DMS114 treated with DMSO at 0.1 percent for 48 hours (cell line): ENCODE results near the gene CREBRF.
"Not testable (repeated sequence)": the region's sequence is repeated elsewhere in the genome, so short reads cannot be mapped to it uniquely, and the experiment has no call there.

ENCODE experiments used
- DNase-seq: peaks from one replicate; lab custom pipeline; 2025; ENCODE audit not compliant: unreplicated experiment; lab: John Stamatoyannopoulos, UW

The CREBRF gene

GRCh38 chr5:173035904-173036707, 20.0 kb upstream of the CREBRF start:
- DNase-seq, result no peak

- DNase-seq, result no peak
Measured at GRCh38 chr5:173039188-173039587, 17.0 kb upstream of the CREBRF start.

- DNase-seq, result no peak
Measured at GRCh38 chr5:173039964-173040363, 16.2 kb upstream of the CREBRF start.

GRCh38 chr5:173041881-173042762, 14.0 kb upstream of the CREBRF start:
- no peak for DNase-seq

- DNase-seq, result no peak
Measured at GRCh38 chr5:173042763-173043107, 13.4 kb upstream of the CREBRF start.

GRCh38 chr5:173045474-173045873, 10.7 kb upstream of the CREBRF start:
- no peak for DNase-seq

- not testable (repeated sequence) for DNase-seq
Measured at GRCh38 chr5:173047096-173047837, 8.9 kb upstream of the CREBRF start.

GRCh38 chr5:173047838-173048105, 8.4 kb upstream of the CREBRF start:
- DNase-seq, result no peak

- DNase-seq, result no peak
Measured at GRCh38 chr5:173050791-173051190, 5.4 kb upstream of the CREBRF start.

- no peak for DNase-seq
Measured at GRCh38 chr5:173051746-173052145, 4.4 kb upstream of the CREBRF start.

- no peak for DNase-seq
Measured at GRCh38 chr5:173053041-173053440, 3.1 kb upstream of the CREBRF start.

GRCh38 chr5:173055042-173055721, 970 bp upstream of the CREBRF start:
- DNase-seq, result no peak

- no peak for DNase-seq
Measured at GRCh38 chr5:173055722-173055982, 500 bp upstream of the CREBRF start.

- DNase-seq, result no peak
Measured at GRCh38 chr5:173056783-173057061, 570 bp downstream of the CREBRF start.

GRCh38 chr5:173057062-173057924, 1.1 kb downstream of the CREBRF start:
- DNase-seq, result peak; percentile 95

GRCh38 chr5:173062141-173062540, 6.0 kb downstream of the CREBRF start:
- DNase-seq, result no peak

GRCh38 chr5:173065155-173065554, 9.0 kb downstream of the CREBRF start:
- no peak for DNase-seq

GRCh38 chr5:173069671-173070070, 13.5 kb downstream of the CREBRF start:
- DNase-seq, result no peak

- no peak for DNase-seq
Measured at GRCh38 chr5:173075137-173075843, 19.1 kb downstream of the CREBRF start.

- no peak for DNase-seq
Measured at GRCh38 chr5:173075970-173076369, 19.8 kb downstream of the CREBRF start.
